IMR-90 (cell line): ENCODE measurements around the gene MED23. TPM values are rescaled to one million over a fixed set of nuclear protein-coding genes. Genes with fewer than 3 reads are reported as not detected.

Source experiments
- ATAC-seq: fragments of 200-7000 bp; cut with Tn5 transposase; 2 replicates; pipeline ENCODE4 v1.9.1; 2020; ENCODE audit warnings: low read depth, mild to moderate bottlenecking, moderate library complexity
- BruUV-seq: library from RNA; stranded (reverse); fragments of 400-500 nt; replicated peaks from 2 replicates; lab custom pipeline; 2021; lab: Mats Ljungman, UMichigan
- CTCF ChIA-PET: fragments of 300-600 bp; formaldehyde crosslinking; extraction: SDS; loops from one replicate; lab custom pipeline; 2021; ENCODE audit warnings: antibody characterized with exemption; lab: Yijun Ruan, JAX
- POLR2A ChIA-PET: fragments of 300-600 bp; sonication (Branson Sonifier 250); formaldehyde crosslinking; loops from one replicate; lab custom pipeline; 2022; ENCODE audit warnings: antibody characterized with exemption; ENCODE audit not compliant: unreplicated experiment; lab: Charles Lee
- DNase-seq: peaks from one replicate; pipeline ENCODE4 v3.0.0; 2013
- H2AFZ ChIP-seq: replicated peaks from 2 replicates; pipeline ENCODE3; 2013; ENCODE audit warnings: low read length, mild to moderate bottlenecking; ENCODE audit not compliant: poor library complexity
- H2AK5ac ChIP-seq: 2 replicates; pipeline ENCODE4 v1.6.1; 2013; ENCODE audit warnings: low read depth, low read length, inconsistent platforms
- H2AK9ac ChIP-seq: replicated peaks from 2 replicates; pipeline ENCODE3; 2013; ENCODE audit warnings: mild to moderate bottlenecking, low read depth, low read length, moderate library complexity; ENCODE audit not compliant: poor library complexity
- H2BK120ac ChIP-seq: 2 replicates; pipeline ENCODE4 v1.6.1; 2013; ENCODE audit warnings: low read depth, low read length, inconsistent platforms
- H2BK15ac ChIP-seq: 3 replicates; pipeline ENCODE4 v1.6.1; 2013; ENCODE audit warnings: low read depth, low read length, inconsistent platforms
- H2BK20ac ChIP-seq: 2 replicates; pipeline ENCODE4 v1.6.1; 2013; ENCODE audit warnings: low read depth, mild to moderate bottlenecking, inconsistent platforms, low read length, moderate library complexity
- H2BK5ac ChIP-seq: 2 replicates; pipeline ENCODE4 v1.6.1; 2013; ENCODE audit warnings: mild to moderate bottlenecking, low read depth, low read length, inconsistent platforms; ENCODE audit not compliant: poor library complexity, severe bottlenecking
- H3K14ac ChIP-seq: replicated peaks from 2 replicates; pipeline ENCODE4 v1.6.1; 2013; ENCODE audit warnings: low read depth, low read length, inconsistent platforms
- H3K18ac ChIP-seq: 2 replicates; pipeline ENCODE4 v1.6.1; 2013; ENCODE audit warnings: low read depth, low read length, control low read depth
- H3K23ac ChIP-seq: 2 replicates; pipeline ENCODE4 v1.6.1; 2013; ENCODE audit warnings: low read depth, low read length, inconsistent platforms
- H3K27ac ChIP-seq: 2 replicates; pipeline ENCODE4 v1.5.1; 2013; ENCODE audit warnings: mild to moderate bottlenecking, control low read depth, low read length; ENCODE audit not compliant: insufficient read depth
- H3K27me3 ChIP-seq: 2 replicates; pipeline ENCODE4 v1.6.1; 2013; ENCODE audit warnings: low read length; ENCODE audit not compliant: control insufficient read depth, insufficient read depth
- H3K36me3 ChIP-seq: 2 replicates; pipeline ENCODE4 v1.6.1; 2013; ENCODE audit warnings: low read length, mixed read lengths; ENCODE audit not compliant: control insufficient read depth, insufficient read depth
- H3K4ac ChIP-seq: 2 replicates; pipeline ENCODE4 v1.6.1; 2013; ENCODE audit warnings: low read depth, low read length, inconsistent platforms
- H3K4me1 ChIP-seq: 2 replicates; pipeline ENCODE4 v1.6.1; 2013; ENCODE audit warnings: low read length, mixed read lengths; ENCODE audit not compliant: control insufficient read depth, insufficient read depth
- H3K4me2 ChIP-seq: 2 replicates; pipeline ENCODE4 v1.6.1; 2013; ENCODE audit warnings: low read depth, mild to moderate bottlenecking, control low read depth, low read length, moderate library complexity
- H3K4me3 ChIP-seq: 2 replicates; pipeline ENCODE4 v1.5.1; 2013; ENCODE audit warnings: low read depth, mild to moderate bottlenecking, control low read depth, low read length, moderate library complexity; ENCODE audit not compliant: insufficient read depth
- H3K56ac ChIP-seq: 2 replicates; pipeline ENCODE4 v1.6.1; 2013; ENCODE audit warnings: low read length, inconsistent platforms; ENCODE audit not compliant: insufficient read depth; ENCODE audit errors: extremely low read depth
- H3K79me1 ChIP-seq, 2 experiments: 2 replicates each; pipeline ENCODE4 v1.6.1; 2013; ENCODE audit warnings: low read length in 2 of 2, inconsistent platforms in 1 of 2, low read depth in 1 of 2
- H3K9ac ChIP-seq: 2 replicates; pipeline ENCODE4 v1.6.1; 2013; ENCODE audit warnings: low read depth, low read length, control low read depth
- H3K9me1 ChIP-seq: 2 replicates; pipeline ENCODE4 v1.6.1; 2013; ENCODE audit warnings: low read length, inconsistent platforms; ENCODE audit not compliant: insufficient read depth
- H3K9me3 ChIP-seq: 2 replicates; pipeline ENCODE4 v1.6.1; 2013; ENCODE audit warnings: low read length; ENCODE audit not compliant: control insufficient read depth, insufficient read depth
- H4K20me1 ChIP-seq: 2 replicates; pipeline ENCODE4 v1.6.1; 2013; ENCODE audit warnings: low read length, inconsistent platforms; ENCODE audit not compliant: insufficient read depth
- H4K5ac ChIP-seq: 2 replicates; pipeline ENCODE4 v1.6.1; 2013; ENCODE audit warnings: mild to moderate bottlenecking, low read depth, low read length, control low read depth
- H4K8ac ChIP-seq, 2 experiments: 2 replicates each; pipeline ENCODE4 v1.6.1; 2013; ENCODE audit warnings: low read depth in 2 of 2, low read length in 2 of 2, control low read depth in 1 of 2, inconsistent platforms in 1 of 2
- H4K91ac ChIP-seq: 2 replicates; pipeline ENCODE4 v1.6.1; 2013; ENCODE audit warnings: low read depth, low read length, inconsistent platforms; ENCODE audit not compliant: insufficient read depth
- MAFK ChIP-seq: IDR thresholded peaks from 2 replicates; pipeline ENCODE4 v1.6.1; 2012; ENCODE audit warnings: low read depth, low read length, improper control_type of control experiment
- NFE2L2 ChIP-seq: fragments of 150-350 bp; IDR thresholded peaks from 2 replicates; pipeline ENCODE4 v1.6.1; 2016; ENCODE audit warnings: low read depth, mild to moderate bottlenecking, low read length
- RAD21 ChIP-seq: IDR thresholded peaks from 2 replicates; pipeline ENCODE4 v1.6.1; 2012; ENCODE audit warnings: low read length, improper control_type of control experiment
- RCOR1 ChIP-seq: IDR thresholded peaks from 2 replicates; pipeline ENCODE4 v1.6.1; 2012; ENCODE audit warnings: mild to moderate bottlenecking, low read length, improper control_type of control experiment; ENCODE audit not compliant: insufficient replicate concordance
- RFX5 ChIP-seq: IDR thresholded peaks from 2 replicates; pipeline ENCODE4 v1.8.0; 2012; ENCODE audit warnings: low read depth, mild to moderate bottlenecking, low read length, moderate library complexity
- WGBS, 2 experiments: methylation state at CpG; one replicate each; pipeline versions ENCODE4 v1.1.5 to v1.1.7; 2013; ENCODE audit warnings: missing lambda C conversion rate in 2 of 2; ENCODE audit not compliant: insufficient read length in 1 of 2; ENCODE audit errors: extremely low coverage in 2 of 2; 5-methylcytosine and 5-hydroxymethylcytosine counted together
- dilution Hi-C: fragments of 300-500 bp; cut with HindIII; formaldehyde crosslinking; loops from one replicate; pipeline ENCODE4 v1.14.3; 2018; ENCODE audit warnings: low sequenced_read_pairs; ENCODE audit not compliant: unreplicated experiment
- in situ Hi-C: fragments of 300-500 bp; cut with MboI; formaldehyde crosslinking; loops from 3 replicates; pipeline ENCODE4 v1.14.3; 2019; ENCODE audit warnings: low sequenced_read_pairs, inconsistent platforms, mixed read lengths
- intact Hi-C: fragments of 100-400 bp; cut with micrococcal nuclease; formaldehyde crosslinking; loops from 2 replicates; pipeline ENCODE4 v1.10.0; 2022
- polyA plus RNA-seq, 3 experiments: library from polyadenylated mRNA; depleted of rRNA; stranded (reverse); fragments of >200 nt; gene quantifications; 2 replicates each; pipeline ENCODE4 v1.2.3, GENCODE V29; 2012; ENCODE audit warnings: low replicate concordance in 1 of 3
- total RNA-seq: library from RNA; depleted of rRNA; stranded (reverse); fragments of >200 nt; gene quantifications from 2 replicates; pipeline ENCODE4 v1.2.3, GENCODE V29; 2012
- TF ChIP-seq, protein P1 (sequence below): fragments of 150-350 bp; IDR thresholded peaks from 2 replicates; pipeline ENCODE4 v1.6.1; 2017; ENCODE audit warnings: mild to moderate bottlenecking, antibody characterized with exemption, low read length, low read depth
- TF ChIP-seq, protein P2 (sequence below): conservative IDR thresholded peaks from 2 replicates; pipeline ENCODE4 v1.5.1; 2012; ENCODE audit warnings: mild to moderate bottlenecking, low read depth, low read length, improper control_type of control experiment
- TF ChIP-seq, protein P3 (sequence below): fragments of 150-350 bp; IDR thresholded peaks from 2 replicates; pipeline ENCODE4 v1.6.1; 2016; ENCODE audit warnings: low read depth, mild to moderate bottlenecking, low read length, moderate library complexity, borderline replicate concordance

Gene MED23
- total and polyA plus RNA-seq, 2 of the 4 experiments (the other 2 are of a cell fraction) = 16.0 to 40.7 TPM

DNA sequence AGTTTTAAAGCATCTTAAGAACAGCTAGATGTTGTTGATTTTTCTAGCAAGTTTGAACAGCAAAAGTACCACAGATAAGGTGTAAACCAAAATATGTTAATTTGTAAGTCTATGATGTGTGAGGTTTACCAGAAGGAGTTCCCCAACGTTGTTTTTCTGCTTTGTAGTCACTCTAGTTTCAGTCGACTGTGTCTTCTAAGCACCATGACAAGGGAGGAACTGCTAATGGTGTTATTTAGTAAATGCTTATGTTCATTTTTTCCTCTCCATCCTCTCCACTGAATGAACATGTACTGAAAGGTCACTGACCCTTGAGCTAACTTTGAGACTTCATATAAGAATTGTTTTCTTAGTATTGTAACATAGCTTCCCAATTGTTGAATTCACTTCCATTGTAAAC is 12.1 kb upstream of the MED23 start:
- Histone ChIP-seq H2AK5ac (no peak overlapping the region), H2BK5ac (no peak overlapping the region), H3K23ac (no peak overlapping the region), H2BK20ac (no peak overlapping the region), H3K4me3 (no peak overlapping the region), H3K79me1 (no peaks in the 10 kb centered on the region), H3K9me3 (no peaks in the 10 kb centered on the region), H3K4me1 (peaks cover 3% of the 10 kb centered on the region; the same call in 1 of the 2 replicates), H2BK120ac (no peak overlapping the region), H3K27ac (no peak overlapping the region), H3K9ac (no peak overlapping the region), H3K4me2 (no peak overlapping the region), H4K20me1 (no peaks in the 10 kb centered on the region), H4K5ac (no peak overlapping the region), H2AK9ac (no peak overlapping the region), H4K8ac (no peak overlapping the region), H2BK15ac (no peak overlapping the region), H2AFZ (no peak overlapping the region), H3K56ac (no peak overlapping the region), H4K91ac (no peak overlapping the region), H3K14ac (no peak overlapping the region), H3K4ac (no peak overlapping the region), H3K36me3 (no peaks in the 10 kb centered on the region), H3K27me3 (peaks cover 5% of the 10 kb centered on the region; the same call in 1 of the 2 replicates), H3K18ac (no peak overlapping the region), H3K9me1 (no peaks in the 10 kb centered on the region)
- POLR2A ChIA-PET = no interaction called here
- WGBS, 2 experiments = no CpG with 5 or more reads among the region's 2 CpGs
- in situ Hi-C loops = no loop called here
- no peak for ATAC-seq
- TF ChIP-seq, protein P1, sequence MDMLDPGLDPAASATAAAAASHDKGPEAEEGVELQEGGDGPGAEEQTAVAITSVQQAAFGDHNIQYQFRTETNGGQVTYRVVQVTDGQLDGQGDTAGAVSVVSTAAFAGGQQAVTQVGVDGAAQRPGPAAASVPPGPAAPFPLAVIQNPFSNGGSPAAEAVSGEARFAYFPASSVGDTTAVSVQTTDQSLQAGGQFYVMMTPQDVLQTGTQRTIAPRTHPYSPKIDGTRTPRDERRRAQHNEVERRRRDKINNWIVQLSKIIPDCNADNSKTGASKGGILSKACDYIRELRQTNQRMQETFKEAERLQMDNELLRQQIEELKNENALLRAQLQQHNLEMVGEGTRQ = no peak
- TF ChIP-seq, protein P2, sequence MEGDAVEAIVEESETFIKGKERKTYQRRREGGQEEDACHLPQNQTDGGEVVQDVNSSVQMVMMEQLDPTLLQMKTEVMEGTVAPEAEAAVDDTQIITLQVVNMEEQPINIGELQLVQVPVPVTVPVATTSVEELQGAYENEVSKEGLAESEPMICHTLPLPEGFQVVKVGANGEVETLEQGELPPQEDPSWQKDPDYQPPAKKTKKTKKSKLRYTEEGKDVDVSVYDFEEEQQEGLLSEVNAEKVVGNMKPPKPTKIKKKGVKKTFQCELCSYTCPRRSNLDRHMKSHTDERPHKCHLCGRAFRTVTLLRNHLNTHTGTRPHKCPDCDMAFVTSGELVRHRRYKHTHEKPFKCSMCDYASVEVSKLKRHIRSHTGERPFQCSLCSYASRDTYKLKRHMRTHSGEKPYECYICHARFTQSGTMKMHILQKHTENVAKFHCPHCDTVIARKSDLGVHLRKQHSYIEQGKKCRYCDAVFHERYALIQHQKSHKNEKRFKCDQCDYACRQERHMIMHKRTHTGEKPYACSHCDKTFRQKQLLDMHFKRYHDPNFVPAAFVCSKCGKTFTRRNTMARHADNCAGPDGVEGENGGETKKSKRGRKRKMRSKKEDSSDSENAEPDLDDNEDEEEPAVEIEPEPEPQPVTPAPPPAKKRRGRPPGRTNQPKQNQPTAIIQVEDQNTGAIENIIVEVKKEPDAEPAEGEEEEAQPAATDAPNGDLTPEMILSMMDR = no peak
- TF ChIP-seq RAD21 = no peak
- TF ChIP-seq RCOR1 = no peak
- no peak for TF ChIP-seq NFE2L2
- TF ChIP-seq MAFK = no peak
- TF ChIP-seq, protein P3, sequence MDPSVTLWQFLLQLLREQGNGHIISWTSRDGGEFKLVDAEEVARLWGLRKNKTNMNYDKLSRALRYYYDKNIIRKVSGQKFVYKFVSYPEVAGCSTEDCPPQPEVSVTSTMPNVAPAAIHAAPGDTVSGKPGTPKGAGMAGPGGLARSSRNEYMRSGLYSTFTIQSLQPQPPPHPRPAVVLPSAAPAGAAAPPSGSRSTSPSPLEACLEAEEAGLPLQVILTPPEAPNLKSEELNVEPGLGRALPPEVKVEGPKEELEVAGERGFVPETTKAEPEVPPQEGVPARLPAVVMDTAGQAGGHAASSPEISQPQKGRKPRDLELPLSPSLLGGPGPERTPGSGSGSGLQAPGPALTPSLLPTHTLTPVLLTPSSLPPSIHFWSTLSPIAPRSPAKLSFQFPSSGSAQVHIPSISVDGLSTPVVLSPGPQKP = no peak
- TF ChIP-seq RFX5 = no peak
- no peak for DNase-seq
- intact Hi-C loops = no loop called here
- no TSS peak for BruUV-seq
- CTCF ChIA-PET = interaction anchor here (0.6 to 2.1 kb wide), 2 partner anchors 12 to 30 kb away, joined by 3 to 18 read pairs; partner anchors contain the start of gene MED23
- dilution Hi-C loops = no loop called here
